Calu3 (cell line): Measurements from ENCODE around the gene MGAT4D. TPM values are rescaled to one million over a fixed set of nuclear protein-coding genes. Genes with fewer than 3 reads are reported as not detected.
A peak's percentile ranks its signal among the peaks of the same experiment; 100 is the strongest.
"Not testable (repeated sequence)": the region's sequence is repeated elsewhere in the genome, so short reads cannot be mapped to it uniquely, and the experiment has no call there.

ENCODE experiments used
- BruUV-seq: library from RNA; stranded (reverse); fragments of 400-500 nt; replicated peaks from 2 replicates; lab custom pipeline; 2021; lab: Mats Ljungman, UMichigan
- CTCF ChIA-PET: fragments of 300-600 bp; sonication (Branson Sonifier 250); formaldehyde crosslinking; loops from one replicate; lab custom pipeline; 2022; ENCODE audit warnings: antibody characterized with exemption; lab: Charles Lee
- DNase-seq: peaks from one replicate; pipeline ENCODE4 v3.0.0; 2022
- H3K27ac Mint-ChIP-seq: one replicate; pipeline ENCODE4 v1.8.0; 2022; ENCODE audit warnings: mixed read lengths; ENCODE audit not compliant: unreplicated experiment
- H3K27me3 Mint-ChIP-seq: one replicate; pipeline ENCODE4 v1.8.0; 2022; ENCODE audit warnings: mixed read lengths; ENCODE audit not compliant: unreplicated experiment
- H3K36me3 Mint-ChIP-seq: one replicate; pipeline ENCODE4 v1.8.0; 2022; ENCODE audit warnings: mild to moderate bottlenecking, moderate library complexity, mixed read lengths; ENCODE audit not compliant: insufficient read depth, unreplicated experiment
- H3K4me1 Mint-ChIP-seq: one replicate; pipeline ENCODE4 v1.8.0; 2022; ENCODE audit warnings: mild to moderate bottlenecking, low read depth, mixed read lengths; ENCODE audit not compliant: unreplicated experiment
- H3K4me3 Mint-ChIP-seq: one replicate; pipeline ENCODE4 v1.8.0; 2022; ENCODE audit warnings: mild to moderate bottlenecking, low read depth, moderate library complexity, mixed read lengths; ENCODE audit not compliant: unreplicated experiment
- H3K9me3 Mint-ChIP-seq: one replicate; pipeline ENCODE4 v1.8.0; 2022; ENCODE audit warnings: low read depth, mixed read lengths; ENCODE audit not compliant: unreplicated experiment
- intact Hi-C: fragments of 100-400 bp; cut with micrococcal nuclease; formaldehyde crosslinking; loops from one replicate; pipeline ENCODE4 v1.10.0; 2022; ENCODE audit not compliant: unreplicated experiment
- total RNA-seq: library from RNA; stranded (reverse); gene quantifications from 2 replicates; pipeline ENCODE4 v1.2.3, GENCODE V29; 2022
- TF ChIP-seq, protein P1 (sequence below): fragments of 200-600 bp; IDR thresholded peaks from one replicate; pipeline ENCODE4 v1.8.0; 2022; ENCODE audit warnings: antibody characterized with exemption; ENCODE audit not compliant: unreplicated experiment

The MGAT4D gene
- total RNA-seq, 1 experiment from 2014 or later, result not detected

DNA sequence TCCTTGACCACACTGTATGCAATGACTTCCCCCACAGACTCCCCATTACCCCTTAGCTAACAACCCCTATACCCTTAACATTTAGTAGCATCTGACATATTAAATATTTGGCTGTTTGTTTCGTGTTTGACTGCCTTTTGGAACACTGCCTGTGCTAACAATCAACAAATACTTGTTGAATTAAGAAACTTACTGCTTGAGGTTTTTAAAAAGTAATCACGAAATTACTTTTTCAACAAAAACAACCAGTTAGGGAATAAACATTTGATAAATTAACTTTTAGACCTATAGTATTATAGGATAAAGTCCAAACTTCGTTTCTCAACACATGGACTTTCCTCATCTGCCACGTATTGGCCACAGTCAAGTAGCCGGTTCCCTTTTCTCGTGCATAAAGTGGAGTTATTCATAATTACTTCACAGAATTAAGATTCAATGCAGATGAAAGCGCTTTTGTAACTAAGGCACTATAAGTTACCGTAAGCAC lies 25.3 kb upstream of the MGAT4D start:
- no peaks in the 10 kb centered on the region for H3K27me3 Mint-ChIP-seq
- CTCF ChIA-PET, result no interaction called here
- no peak for DNase-seq
- intact Hi-C loops, result loop anchor here (10.0 kb wide), 2 partner anchors 89 to 149 kb away; partner anchors contain the start of gene SCOC
- TF ChIP-seq, protein P1, sequence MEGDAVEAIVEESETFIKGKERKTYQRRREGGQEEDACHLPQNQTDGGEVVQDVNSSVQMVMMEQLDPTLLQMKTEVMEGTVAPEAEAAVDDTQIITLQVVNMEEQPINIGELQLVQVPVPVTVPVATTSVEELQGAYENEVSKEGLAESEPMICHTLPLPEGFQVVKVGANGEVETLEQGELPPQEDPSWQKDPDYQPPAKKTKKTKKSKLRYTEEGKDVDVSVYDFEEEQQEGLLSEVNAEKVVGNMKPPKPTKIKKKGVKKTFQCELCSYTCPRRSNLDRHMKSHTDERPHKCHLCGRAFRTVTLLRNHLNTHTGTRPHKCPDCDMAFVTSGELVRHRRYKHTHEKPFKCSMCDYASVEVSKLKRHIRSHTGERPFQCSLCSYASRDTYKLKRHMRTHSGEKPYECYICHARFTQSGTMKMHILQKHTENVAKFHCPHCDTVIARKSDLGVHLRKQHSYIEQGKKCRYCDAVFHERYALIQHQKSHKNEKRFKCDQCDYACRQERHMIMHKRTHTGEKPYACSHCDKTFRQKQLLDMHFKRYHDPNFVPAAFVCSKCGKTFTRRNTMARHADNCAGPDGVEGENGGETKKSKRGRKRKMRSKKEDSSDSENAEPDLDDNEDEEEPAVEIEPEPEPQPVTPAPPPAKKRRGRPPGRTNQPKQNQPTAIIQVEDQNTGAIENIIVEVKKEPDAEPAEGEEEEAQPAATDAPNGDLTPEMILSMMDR, result no peak
- no peaks in the 10 kb centered on the region for H3K9me3 Mint-ChIP-seq
- H3K4me3 Mint-ChIP-seq, result peak overlapping the region; percentile 81
- no TSS peak for BruUV-seq
- H3K4me1 Mint-ChIP-seq, result peaks cover 7% of the 10 kb centered on the region
- peaks cover 11% of the 10 kb centered on the region for H3K36me3 Mint-ChIP-seq
- no peak overlapping the region for H3K27ac Mint-ChIP-seq

- no TSS peak for BruUV-seq
- Mint-ChIP-seq H3K4me3 (no peak overlapping the region), H3K27me3 (peaks cover 49% of the 10 kb centered on the region), H3K4me1 (no peaks in the 10 kb centered on the region), H3K27ac (no peak overlapping the region), H3K36me3 (no peaks in the 10 kb centered on the region), H3K9me3 (no peaks in the 10 kb centered on the region)
- intact Hi-C loops, result no loop called here
- DNase-seq, result no peak
- CTCF ChIA-PET, result no interaction called here
- TF ChIP-seq, protein P1, result no peak
Measured at GRCh38 chr4:140515423-140515822, 17.3 kb upstream of the MGAT4D start.

- H3K36me3 Mint-ChIP-seq, H3K27ac Mint-ChIP-seq, CTCF ChIA-PET, DNase-seq, H3K9me3 Mint-ChIP-seq, intact Hi-C loops, H3K4me3 Mint-ChIP-seq, BruUV-seq, H3K4me1 Mint-ChIP-seq: not testable (repeated sequence)
- H3K27me3 Mint-ChIP-seq, result peaks cover 66% of the 10 kb centered on the region
Measured at GRCh38 chr4:140513765-140514164, 15.7 kb upstream of the MGAT4D start.

GRCh38 chr4:140504261-140504660 lies 6.2 kb upstream of the MGAT4D start:
- CTCF ChIA-PET, result no interaction called here

DNA sequence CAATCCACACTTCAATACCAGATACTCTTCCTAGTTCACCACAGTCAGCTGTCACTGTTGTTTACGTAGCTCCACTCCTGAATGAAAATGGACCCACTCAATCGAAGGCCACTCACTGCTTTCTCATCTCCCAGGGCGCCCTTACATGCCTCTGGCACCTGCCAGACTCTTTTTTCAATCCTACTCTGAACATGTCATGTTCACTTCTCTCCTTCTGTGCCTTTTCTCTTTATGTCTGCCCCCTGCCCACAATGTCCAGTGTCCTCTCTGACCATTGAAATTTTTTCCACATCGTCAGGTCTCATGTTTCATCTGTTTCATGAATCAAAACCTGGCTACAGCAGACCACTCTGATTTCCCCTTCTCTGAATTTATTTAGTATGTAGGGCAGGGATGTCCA lies 1.3 kb upstream of the MGAT4D start:
- Mint-ChIP-seq H3K27ac (no peak overlapping the region), H3K4me3 (no peak overlapping the region), H3K4me1 (no peaks in the 10 kb centered on the region), H3K36me3 (no peaks in the 10 kb centered on the region), H3K27me3 (peaks cover 89% of the 10 kb centered on the region), H3K9me3 (no peaks in the 10 kb centered on the region)
- DNase-seq, result no peak
- no TSS peak for BruUV-seq
- CTCF ChIA-PET, result no interaction called here
- intact Hi-C loops, result no loop called here
- TF ChIP-seq, protein P1, result no peak

More at GRCh38 chr4:140504261-140504660, 6.2 kb upstream of the MGAT4D start:
- DNase-seq, result no peak
- Mint-ChIP-seq H3K4me3 (no peak overlapping the region), H3K9me3 (peaks cover under 1% of the 10 kb centered on the region), H3K4me1 (no peaks in the 10 kb centered on the region), H3K36me3 (no peaks in the 10 kb centered on the region), H3K27ac (no peak overlapping the region), H3K27me3 (peaks cover 74% of the 10 kb centered on the region)
- TF ChIP-seq, protein P1, result no peak
- no TSS peak for BruUV-seq
- intact Hi-C loops, result no loop called here
